HG02943 (cell line): ENCODE measurements around the gene DTHD1.

Experiments
- ATAC-seq: cut with Tn5 transposase; IDR thresholded peaks from one replicate; pipeline ENCODE4 v1.9.1; 2021; ENCODE audit warnings: mild to moderate bottlenecking, low read depth, moderate library complexity; ENCODE audit not compliant: unreplicated experiment

Gene DTHD1

DNA sequence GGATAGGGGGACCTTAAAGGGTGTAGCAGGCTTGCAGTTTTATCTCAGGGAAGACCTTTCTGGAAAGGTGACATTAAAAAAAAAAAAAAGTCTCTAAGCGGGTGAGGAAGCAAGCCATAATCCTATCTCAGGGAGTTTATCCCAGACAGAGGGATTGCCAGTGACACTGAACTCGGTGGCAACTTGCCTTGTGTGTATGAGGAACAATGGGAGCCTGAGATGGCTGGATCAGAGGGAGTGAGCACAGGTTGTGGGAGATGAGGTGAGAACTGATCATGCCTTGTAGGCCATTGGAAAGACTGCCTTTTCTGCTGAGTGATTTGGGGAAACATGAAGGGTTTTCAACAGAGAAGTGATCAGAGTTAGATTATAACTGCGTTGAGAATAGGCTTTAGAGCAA lies 31.1 kb downstream of the DTHD1 start:
- no peak for ATAC-seq

DNA sequence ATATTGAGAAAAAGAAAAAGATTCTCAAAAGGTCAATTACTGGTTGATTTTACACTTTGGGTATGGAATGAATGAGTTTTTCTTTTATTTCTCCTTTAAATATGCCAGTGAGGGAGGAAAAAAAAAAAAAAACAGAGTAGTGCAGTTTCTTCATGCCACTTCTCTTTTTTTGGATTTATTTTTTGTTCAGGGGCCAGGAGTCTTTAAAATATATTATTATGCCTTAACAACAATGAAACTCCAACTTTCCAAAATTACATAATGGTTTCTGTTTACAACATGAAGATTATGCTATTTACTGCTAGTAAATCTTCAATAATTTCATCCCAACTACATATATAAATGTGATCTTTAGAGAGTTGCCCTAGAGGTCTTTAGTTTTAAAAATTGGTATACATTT lies 31.9 kb downstream of the DTHD1 start:
- ATAC-seq, result no peak

GRCh38 chr4:36313703-36314102 lies 32.3 kb downstream of the DTHD1 start:
- no peak for ATAC-seq

DNA sequence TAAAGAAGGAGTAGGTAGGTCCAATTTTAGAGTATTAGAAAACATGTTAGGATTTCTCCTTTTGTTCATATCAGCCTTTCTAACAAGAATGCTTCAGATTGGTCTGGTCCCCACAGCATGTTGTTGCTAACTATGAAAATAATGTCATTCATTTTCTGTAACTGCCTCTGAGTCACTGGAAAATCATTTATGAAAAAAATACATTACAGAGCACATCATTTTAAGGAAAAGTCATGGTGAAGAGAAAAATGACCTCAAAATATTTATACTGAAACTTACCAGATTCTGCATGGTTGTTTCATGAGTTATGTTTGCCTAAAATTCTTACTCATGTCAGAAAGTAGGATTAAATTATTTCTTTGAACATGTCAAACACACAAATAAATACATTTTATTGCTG lies 35.2 kb downstream of the DTHD1 start:
- no peak for ATAC-seq

- ATAC-seq, result no peak
Observed at GRCh38 chr4:36317721-36318120, 36.3 kb downstream of the DTHD1 start.

DNA sequence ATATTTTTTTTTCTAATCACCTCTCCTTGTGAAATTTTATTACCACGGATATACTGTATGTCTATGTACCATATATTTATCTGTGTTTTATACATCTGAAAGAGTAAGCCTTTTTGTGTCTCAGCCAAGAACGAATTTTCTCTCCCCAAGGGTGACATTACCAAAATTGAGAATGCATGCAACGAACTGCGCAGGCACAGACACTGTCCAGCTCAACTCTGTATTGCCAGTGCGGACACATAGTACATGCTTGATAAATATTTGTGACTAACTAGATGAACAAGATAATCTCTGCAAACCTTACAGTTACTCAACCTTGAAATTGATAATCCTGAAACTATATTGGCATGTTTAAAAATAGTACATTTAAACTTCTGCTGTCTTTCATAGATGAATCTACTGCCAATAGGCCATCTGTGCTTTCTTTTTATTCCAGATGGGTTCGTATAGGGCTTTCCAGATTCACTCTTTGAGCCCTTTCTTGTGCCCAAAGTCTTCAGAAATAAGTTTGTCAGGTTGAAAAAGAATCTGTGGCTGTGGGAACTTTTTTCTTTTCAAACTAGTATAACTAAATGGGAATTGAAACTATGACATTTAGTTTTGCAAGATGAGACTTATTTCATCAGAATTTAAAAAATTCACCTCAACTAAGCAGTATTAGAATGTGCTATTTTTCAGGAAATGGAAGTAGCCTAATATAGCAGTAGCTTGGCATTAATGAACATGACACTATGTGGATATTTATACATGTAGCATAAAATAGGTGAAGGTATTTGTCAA lies 38.9 kb downstream of the DTHD1 start:
- no peak for ATAC-seq

- no peak for ATAC-seq
Observed at GRCh38 chr4:36321176-36321575, 39.8 kb downstream of the DTHD1 start.

DNA sequence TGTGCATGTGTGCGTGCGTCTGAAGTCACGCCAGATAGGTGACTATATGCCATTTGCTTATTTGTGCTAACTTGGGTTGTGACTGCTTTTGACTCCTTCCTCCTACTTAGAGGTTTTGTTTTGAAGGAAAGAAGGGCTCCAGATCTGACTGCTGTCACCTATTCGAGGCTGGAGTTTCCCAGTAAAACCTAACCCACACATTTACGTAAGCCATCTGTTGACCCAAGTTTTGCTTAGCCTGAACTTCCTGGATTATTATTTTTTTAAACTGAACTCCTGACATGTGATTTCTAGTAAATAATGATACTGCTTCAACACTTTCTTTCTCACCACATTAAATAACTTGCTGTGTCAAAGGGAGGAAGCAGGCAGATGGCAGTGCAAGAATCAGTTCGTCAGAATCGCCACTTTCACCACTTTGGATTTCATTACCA lies 41.5 kb downstream of the DTHD1 start:
- ATAC-seq, result no peak

- ATAC-seq, result no peak
Observed at GRCh38 chr4:36323816-36324419, 42.5 kb downstream of the DTHD1 start.

DNA sequence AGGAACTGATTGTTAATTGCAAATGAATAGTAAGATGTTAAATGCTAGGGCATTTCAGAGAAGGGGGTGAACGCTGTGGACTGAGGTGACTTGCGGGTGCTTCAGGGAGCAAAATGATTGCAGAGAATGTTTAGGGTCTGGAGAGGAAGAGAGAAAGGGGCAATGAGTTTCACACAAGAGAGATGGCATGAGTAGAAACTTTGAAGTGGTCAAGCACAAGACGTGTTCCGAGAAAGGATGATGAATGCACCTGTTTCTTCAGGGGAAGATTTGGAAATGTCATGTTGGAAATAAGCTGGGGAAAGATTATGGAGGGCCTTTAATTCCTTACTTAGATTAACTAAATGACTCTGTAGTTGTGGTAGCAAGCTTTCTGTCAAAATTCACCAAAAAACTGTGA lies 43.4 kb downstream of the DTHD1 start:
- ATAC-seq, result no peak

DNA sequence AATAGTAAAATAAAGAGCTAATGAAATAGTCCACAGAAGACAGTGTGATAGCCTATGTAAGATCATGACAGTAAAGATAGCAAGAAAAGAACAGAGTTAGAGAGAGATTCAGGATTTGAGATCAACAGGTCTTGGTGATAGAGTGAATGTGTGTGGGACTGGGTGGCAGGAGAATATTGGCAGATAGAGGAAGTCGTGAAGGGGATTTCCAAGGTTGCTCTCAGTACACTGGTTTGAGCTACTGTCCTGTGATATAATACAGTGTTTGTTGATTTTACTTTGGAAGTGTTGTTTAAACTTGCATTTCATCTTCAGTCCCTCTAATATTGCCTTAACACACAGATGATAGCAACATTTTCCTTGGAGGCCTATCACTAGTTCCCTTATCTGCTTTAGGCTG lies 44.1 kb downstream of the DTHD1 start:
- ATAC-seq, result peak; percentile 76

GRCh38 chr4:36325926-36326325 lies 44.5 kb downstream of the DTHD1 start:
- peak; percentile 9 for ATAC-seq

- ATAC-seq, result no peak
Observed at GRCh38 chr4:36326476-36327029, 45.1 kb downstream of the DTHD1 start.

GRCh38 chr4:36327400-36327799 lies 46.0 kb downstream of the DTHD1 start:
- no peak for ATAC-seq

- ATAC-seq, result no peak
Observed at GRCh38 chr4:36328130-36328529, 46.7 kb downstream of the DTHD1 start.

GRCh38 chr4:36329228-36329627 lies 47.8 kb downstream of the DTHD1 start:
- no peak for ATAC-seq

GRCh38 chr4:36330796-36331195 lies 49.4 kb downstream of the DTHD1 start:
- no peak for ATAC-seq

DNA sequence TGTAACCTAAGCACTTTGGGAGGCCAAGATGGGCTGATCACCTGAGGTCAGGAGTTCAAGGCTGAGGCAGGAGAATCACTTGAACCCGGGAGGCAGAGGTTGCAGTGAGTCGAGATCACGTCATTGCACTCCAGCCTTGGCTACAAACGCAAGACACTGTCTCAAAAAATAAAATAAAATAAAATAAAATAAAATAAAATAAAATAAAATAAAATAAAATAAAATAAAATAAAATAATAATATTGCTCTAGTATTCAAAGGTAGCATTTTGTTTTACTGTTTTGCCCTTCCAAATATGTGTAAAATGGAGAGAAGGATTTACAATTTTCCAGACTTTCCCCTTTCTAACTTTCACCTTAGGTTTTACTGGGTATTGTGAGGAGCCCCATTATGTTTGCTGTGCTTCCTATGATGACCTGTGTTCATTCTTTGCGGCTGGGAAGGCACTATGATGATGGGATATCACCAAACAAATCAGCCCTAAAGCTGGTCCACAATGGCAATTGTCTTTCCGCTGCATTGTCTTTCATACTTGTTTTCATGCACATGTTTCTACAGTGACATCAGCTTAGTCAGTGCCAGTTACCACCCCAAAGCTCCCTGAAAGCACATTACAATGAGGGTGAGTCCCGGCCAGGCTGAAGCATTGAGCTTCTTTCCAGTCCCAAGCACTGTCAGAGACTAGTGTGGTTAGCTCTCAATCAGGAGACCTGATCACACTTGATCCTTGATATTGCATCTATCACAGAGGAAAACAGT lies 50.8 kb downstream of the DTHD1 start:
- ATAC-seq, result peak; percentile 67

- peak; percentile 97 for ATAC-seq
Observed at GRCh38 chr4:36332782-36333131, 51.3 kb downstream of the DTHD1 start.

DNA sequence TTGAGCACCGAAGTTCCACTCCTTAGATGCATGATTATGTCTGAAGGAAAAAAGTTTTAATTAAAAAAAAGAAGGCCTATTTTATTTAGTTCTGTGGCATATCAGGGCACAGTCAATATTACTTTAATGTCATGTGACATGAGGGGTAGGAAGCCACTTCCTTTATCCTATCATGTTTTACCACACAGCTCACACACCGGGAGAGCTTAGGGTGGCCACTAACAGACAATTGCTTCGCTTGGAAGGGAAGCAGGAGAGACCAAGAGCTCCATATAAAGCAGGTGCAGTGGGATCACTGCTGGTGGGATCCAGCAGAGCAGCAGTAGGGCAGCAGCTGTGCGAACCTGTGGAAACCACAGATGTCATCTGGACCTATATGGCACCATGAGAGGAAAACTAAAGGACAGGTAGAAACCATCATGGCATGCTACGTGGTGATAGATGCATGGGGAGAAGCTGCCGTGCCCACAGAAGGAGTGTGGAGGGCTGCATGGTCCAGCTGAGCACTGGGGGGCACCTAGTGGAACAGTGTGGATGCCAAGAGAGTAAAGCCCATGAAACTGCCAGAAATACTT lies 52.0 kb downstream of the DTHD1 start:
- no peak for ATAC-seq

DNA sequence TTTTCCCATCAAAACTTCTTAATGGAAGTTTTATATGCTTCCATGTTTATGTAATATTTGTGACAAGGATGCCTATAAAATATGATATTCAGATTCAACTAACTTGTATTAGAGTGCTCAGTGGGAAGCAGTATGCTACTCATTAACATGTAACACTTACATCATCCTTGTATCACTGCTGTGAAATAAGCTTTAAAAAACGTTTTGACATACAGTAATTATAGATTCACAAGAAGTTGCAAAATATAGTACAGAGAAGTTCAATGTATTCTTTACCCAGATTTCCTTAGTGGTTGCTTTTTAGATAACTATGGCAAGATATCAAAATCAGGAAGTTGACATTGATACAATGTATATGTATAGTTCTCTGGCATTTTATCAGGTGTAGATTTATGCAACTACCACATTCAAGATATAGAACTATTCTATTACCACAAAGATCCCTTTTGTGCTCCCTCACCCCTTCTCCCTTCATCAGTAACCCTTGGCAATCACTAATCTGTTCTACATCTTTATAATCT lies 56.3 kb downstream of the DTHD1 start:
- no peak for ATAC-seq
